OCI-LY7 (cell line): ENCODE measurements around the gene SACS. TPM values are rescaled to one million over a fixed set of nuclear protein-coding genes. Genes with fewer than 3 reads are reported as not detected.

Source experiments
- BruUV-seq: library from RNA; stranded (reverse); fragments of 400-500 nt; replicated peaks from 2 replicates; lab custom pipeline; 2021; lab: Mats Ljungman, UMichigan
- CTCF ChIA-PET: fragments of 300-600 bp; sonication (Branson Sonifier 250); formaldehyde crosslinking; loops from one replicate; lab custom pipeline; 2022; ENCODE audit warnings: antibody characterized with exemption; ENCODE audit not compliant: unreplicated experiment; lab: Charles Lee
- POLR2A ChIA-PET: fragments of 300-600 bp; sonication (Branson Sonifier 250); formaldehyde crosslinking; loops from one replicate; lab custom pipeline; 2022; ENCODE audit warnings: antibody characterized with exemption; lab: Charles Lee
- DNase-seq: peaks from one replicate; pipeline ENCODE4 v3.0.0-alpha.2; 2015; ENCODE audit warnings: low spot score
- H2AFZ ChIP-seq: fragments of 200-600 bp; sonication (generic), shearing (Covaris generic); 2 replicates; pipeline ENCODE4 v1.6.1; 2014; ENCODE audit warnings: mild to moderate bottlenecking, antibody characterized with exemption, low read length, moderate library complexity
- H3K27ac ChIP-seq: fragments of 200-600 bp; sonication (generic); 2 replicates; pipeline ENCODE4 v1.5.1; 2014; ENCODE audit warnings: mixed run types, low read depth, mild to moderate bottlenecking, moderate library complexity, low read length, inconsistent platforms; ENCODE audit not compliant: poor library complexity, severe bottlenecking
- H3K36me3 ChIP-seq: fragments of 200-600 bp; sonication (generic); 2 replicates; pipeline ENCODE4 v1.6.1; 2014; ENCODE audit warnings: mild to moderate bottlenecking, antibody characterized with exemption, low read length, moderate library complexity, mixed read lengths; ENCODE audit not compliant: insufficient read depth
- H3K4me1 ChIP-seq: fragments of 200-600 bp; sonication (generic); 2 replicates; pipeline ENCODE4 v1.5.1; 2014; ENCODE audit warnings: mild to moderate bottlenecking, low read length; ENCODE audit not compliant: insufficient read depth, poor library complexity, severe bottlenecking
- H3K4me2 ChIP-seq: fragments of 200-600 bp; sonication (generic); 2 replicates; pipeline ENCODE4 v1.6.1; 2014; ENCODE audit warnings: mild to moderate bottlenecking, low read length
- H3K4me3 ChIP-seq: fragments of 200-600 bp; sonication (generic); 2 replicates; pipeline ENCODE4 v1.5.1; 2014; ENCODE audit warnings: mild to moderate bottlenecking, low read depth, low read length; ENCODE audit not compliant: poor library complexity, severe bottlenecking
- H3K79me2 ChIP-seq: fragments of 200-600 bp; sonication (generic); 2 replicates; pipeline ENCODE4 v1.6.1; 2016; ENCODE audit warnings: low read depth, mild to moderate bottlenecking, low read length, moderate library complexity, mixed read lengths; ENCODE audit not compliant: insufficient read depth
- H3K9me2 ChIP-seq: fragments of 200-600 bp; sonication (generic); 2 replicates; pipeline ENCODE4 v1.6.1; 2016; ENCODE audit warnings: mild to moderate bottlenecking, low read length, mixed read lengths; ENCODE audit not compliant: insufficient read depth
- H3K9me3 ChIP-seq: fragments of 200-600 bp; sonication (generic); 2 replicates; pipeline ENCODE4 v1.6.1; 2014; ENCODE audit warnings: mild to moderate bottlenecking, mixed run types, low read length, mixed read lengths
- H4K20me1 ChIP-seq: fragments of 200-600 bp; sonication (generic); 2 replicates; pipeline ENCODE4 v1.6.1; 2014; ENCODE audit warnings: mild to moderate bottlenecking, antibody characterized with exemption, low read length, moderate library complexity, mixed read lengths; ENCODE audit not compliant: insufficient read depth
- EZH2phosphoT487 ChIP-seq: fragments of 200-600 bp; sonication (generic); IDR thresholded peaks from 2 replicates; pipeline ENCODE4 v1.6.1; 2018; ENCODE audit warnings: low read depth, borderline replicate concordance, mild to moderate bottlenecking, mixed run types, antibody characterized with exemption, low read length, moderate library complexity, mixed read lengths
- intact Hi-C: fragments of 100-400 bp; cut with micrococcal nuclease; formaldehyde crosslinking; loops from one replicate; pipeline ENCODE4 v1.10.0; 2022; ENCODE audit not compliant: unreplicated experiment
- total RNA-seq, 2 experiments: library from RNA; depleted of rRNA in 1 of 2; stranded (reverse); fragments of >200 nt in 1 of 2; shearing (Covaris generic) in 1 of 2; gene quantifications; 2 replicates each; pipeline ENCODE4 v1.2.3, GENCODE V29; 2014 to 2022
- TF ChIP-seq, protein P1 (sequence below): fragments of 200-600 bp; sonication (generic); conservative IDR thresholded peaks from 2 replicates; pipeline ENCODE4 v1.5.1; 2014; ENCODE audit warnings: mild to moderate bottlenecking, antibody characterized with exemption, low read length, moderate library complexity, mixed read lengths

Gene SACS
- total RNA-seq, 2 experiments from 2014 or later: 9.8 to 22.6 TPM

DNA sequence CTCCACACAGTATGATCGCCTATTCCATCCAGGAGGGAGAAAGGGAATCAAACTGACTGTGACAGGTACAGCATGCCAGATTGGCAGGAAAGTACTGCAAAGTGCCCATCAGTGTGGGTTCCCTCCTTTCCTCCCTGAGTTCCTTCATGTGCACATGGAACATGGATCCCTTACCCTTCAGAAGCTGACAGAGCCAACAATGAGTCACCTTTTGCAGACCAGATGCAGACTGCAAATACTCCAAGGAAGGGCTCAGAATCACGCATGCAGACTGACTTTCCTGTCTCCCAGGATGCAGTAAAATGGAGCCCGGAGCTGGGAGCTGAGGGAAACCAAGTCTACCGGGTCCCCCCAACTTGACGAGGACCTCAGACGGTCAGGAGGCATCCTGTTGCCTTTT lies 41.8 kb downstream of the SACS start:
- CTCF ChIA-PET: no interaction called here
- intact Hi-C loops: no loop called here
- POLR2A ChIA-PET: no interaction called here
- DNase-seq: no peak
- H3K9me2 ChIP-seq: no peaks in the 10 kb centered on the region
- H3K36me3 ChIP-seq: no peaks in the 10 kb centered on the region
- no peak overlapping the region for H3K4me3 ChIP-seq
- TF ChIP-seq, protein P1, sequence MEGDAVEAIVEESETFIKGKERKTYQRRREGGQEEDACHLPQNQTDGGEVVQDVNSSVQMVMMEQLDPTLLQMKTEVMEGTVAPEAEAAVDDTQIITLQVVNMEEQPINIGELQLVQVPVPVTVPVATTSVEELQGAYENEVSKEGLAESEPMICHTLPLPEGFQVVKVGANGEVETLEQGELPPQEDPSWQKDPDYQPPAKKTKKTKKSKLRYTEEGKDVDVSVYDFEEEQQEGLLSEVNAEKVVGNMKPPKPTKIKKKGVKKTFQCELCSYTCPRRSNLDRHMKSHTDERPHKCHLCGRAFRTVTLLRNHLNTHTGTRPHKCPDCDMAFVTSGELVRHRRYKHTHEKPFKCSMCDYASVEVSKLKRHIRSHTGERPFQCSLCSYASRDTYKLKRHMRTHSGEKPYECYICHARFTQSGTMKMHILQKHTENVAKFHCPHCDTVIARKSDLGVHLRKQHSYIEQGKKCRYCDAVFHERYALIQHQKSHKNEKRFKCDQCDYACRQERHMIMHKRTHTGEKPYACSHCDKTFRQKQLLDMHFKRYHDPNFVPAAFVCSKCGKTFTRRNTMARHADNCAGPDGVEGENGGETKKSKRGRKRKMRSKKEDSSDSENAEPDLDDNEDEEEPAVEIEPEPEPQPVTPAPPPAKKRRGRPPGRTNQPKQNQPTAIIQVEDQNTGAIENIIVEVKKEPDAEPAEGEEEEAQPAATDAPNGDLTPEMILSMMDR: no peak
- no peak for TF ChIP-seq EZH2phosphoT487
- no TSS peak for BruUV-seq
- H3K9me3 ChIP-seq: no peaks in the 10 kb centered on the region
- H3K4me2 ChIP-seq: no peak overlapping the region
- no peaks in the 10 kb centered on the region for H3K4me1 ChIP-seq
- no peaks in the 10 kb centered on the region for H3K79me2 ChIP-seq
- H2AFZ ChIP-seq: no peak overlapping the region
- H3K27ac ChIP-seq: no peak overlapping the region
- H4K20me1 ChIP-seq: 0 out of 2 replicates have a peak, but pooled peaks cover 4% of the 10 kb centered on the region

DNA sequence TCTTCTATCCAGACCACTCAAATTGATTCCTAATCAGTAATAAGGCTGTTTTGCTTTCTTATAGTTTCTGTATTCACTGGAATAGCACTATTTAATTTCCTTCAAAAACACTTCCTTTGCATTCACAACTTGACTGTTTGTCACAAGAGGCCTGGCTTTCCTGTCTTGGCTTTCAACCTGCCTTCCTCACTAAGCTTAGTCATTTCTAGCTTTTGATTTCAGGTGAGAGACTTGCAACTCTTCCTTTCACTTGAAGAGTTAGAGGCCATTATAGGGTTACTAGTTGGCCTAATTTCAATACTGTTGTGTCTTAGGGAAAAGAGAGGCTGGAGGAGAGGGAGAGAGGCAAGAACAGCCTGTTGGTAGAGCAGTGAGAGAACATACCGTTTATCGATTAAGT lies 47.0 kb downstream of the SACS start:
- no peak overlapping the region for H3K4me2 ChIP-seq
- POLR2A ChIA-PET: interaction anchor here (1.0 kb wide), 1 partner anchor 13 kb away, joined by 3 read pairs; no protein-coding TSS in a partner anchor
- intact Hi-C loops: no loop called here

DNA sequence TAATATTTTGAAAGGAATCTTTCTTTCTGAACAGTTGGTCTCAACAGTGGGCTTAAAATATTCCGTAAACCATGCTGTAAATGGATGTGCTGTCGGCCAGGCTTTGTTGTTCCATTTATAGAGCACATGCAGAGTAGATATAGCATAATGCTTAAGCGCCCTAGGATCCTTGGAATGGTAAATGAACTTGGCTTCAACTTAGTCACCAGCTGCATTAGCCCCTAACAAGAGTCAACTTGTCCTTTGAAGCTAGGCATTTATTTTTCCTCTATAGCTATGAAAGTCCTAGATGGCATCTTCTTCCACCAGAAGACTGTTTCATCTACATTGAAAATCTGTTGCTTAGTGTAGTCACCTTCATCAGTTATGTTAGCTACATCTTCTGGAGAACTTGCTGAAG lies 47.6 kb downstream of the SACS start:
- no peak for TF ChIP-seq EZH2phosphoT487
- TF ChIP-seq, protein P1: no peak
- DNase-seq: no peak
- 0 out of 2 replicates have a peak, but pooled peaks cover 4% of the 10 kb centered on the region for H4K20me1 ChIP-seq
- no peak overlapping the region for H3K4me2 ChIP-seq
- no peak overlapping the region for H3K27ac ChIP-seq
- H3K9me3 ChIP-seq: no peaks in the 10 kb centered on the region
- BruUV-seq: no TSS peak
- no peaks in the 10 kb centered on the region for H3K79me2 ChIP-seq
- no peaks in the 10 kb centered on the region for H3K36me3 ChIP-seq
- H3K4me1 ChIP-seq: no peaks in the 10 kb centered on the region
- ChIA-PET CTCF (no interaction called here), POLR2A (interaction anchor here (1.0 kb wide), 1 partner anchor 13 kb away, joined by 3 read pairs; no protein-coding TSS in a partner anchor)
- H2AFZ ChIP-seq: no peak overlapping the region
- H3K9me2 ChIP-seq: no peaks in the 10 kb centered on the region
- no peak overlapping the region for H3K4me3 ChIP-seq
- intact Hi-C loops: no loop called here

More for the DNA sequence above, 47.0 kb downstream of the SACS start:
- 0 out of 2 replicates have a peak, but pooled peaks cover 4% of the 10 kb centered on the region for H4K20me1 ChIP-seq
- no peaks in the 10 kb centered on the region for H3K9me3 ChIP-seq
- DNase-seq: no peak
- H3K4me1 ChIP-seq: no peaks in the 10 kb centered on the region
- H2AFZ ChIP-seq: no peak overlapping the region
- H3K9me2 ChIP-seq: no peaks in the 10 kb centered on the region
- H3K4me3 ChIP-seq: no peak overlapping the region
- TF ChIP-seq EZH2phosphoT487: no peak
- TF ChIP-seq, protein P1: no peak
- no peak overlapping the region for H3K27ac ChIP-seq
- CTCF ChIA-PET: no interaction called here
- BruUV-seq: no TSS peak
- no peaks in the 10 kb centered on the region for H3K79me2 ChIP-seq
- no peaks in the 10 kb centered on the region for H3K36me3 ChIP-seq
